Effector CD4-positive, alpha-beta T cell (primary cell): ENCODE results near the gene ZNF776.
A peak's percentile ranks its signal among the peaks of the same experiment; 100 is the strongest.
"Not testable (repeated sequence)": the region's sequence is repeated elsewhere in the genome, so short reads cannot be mapped to it uniquely, and the experiment has no call there.

ENCODE experiments used
- DNase-seq: peaks from one replicate; pipeline ENCODE4 v3.0.0-alpha.2; 2020
- total RNA-seq: gene quantifications from one replicate; lab custom pipeline; 2026; lab: John Stamatoyannopoulos, UW

The ZNF776 gene
- total RNA-seq, result 31.7 reads per million, percentile 58 among the genes with 10 or more reads in this experiment

- peak; percentile 72 for DNase-seq
These were observed at the start of gene ZNF776 for GRCh38 chr19:57746580-57747471. ZNF776 (plus strand) TSS chr19:57746815; CDS start chr19:57747059, 244 bp downstream.

GRCh38 chr19:57701625-57702024 lies 45.0 kb upstream of the ZNF776 start:
- no peak for DNase-seq

- DNase-seq, result no peak
These were observed 40.3 kb upstream of the ZNF776 start for GRCh38 chr19:57706346-57706745.

- no peak for DNase-seq
These were observed 37.8 kb upstream of the ZNF776 start, which contains the start of gene ZNF154 for GRCh38 chr19:57708641-57709361. ZNF154 (minus strand) TSS chr19:57709204; CDS start chr19:57708971, 233 bp downstream.

DNA sequence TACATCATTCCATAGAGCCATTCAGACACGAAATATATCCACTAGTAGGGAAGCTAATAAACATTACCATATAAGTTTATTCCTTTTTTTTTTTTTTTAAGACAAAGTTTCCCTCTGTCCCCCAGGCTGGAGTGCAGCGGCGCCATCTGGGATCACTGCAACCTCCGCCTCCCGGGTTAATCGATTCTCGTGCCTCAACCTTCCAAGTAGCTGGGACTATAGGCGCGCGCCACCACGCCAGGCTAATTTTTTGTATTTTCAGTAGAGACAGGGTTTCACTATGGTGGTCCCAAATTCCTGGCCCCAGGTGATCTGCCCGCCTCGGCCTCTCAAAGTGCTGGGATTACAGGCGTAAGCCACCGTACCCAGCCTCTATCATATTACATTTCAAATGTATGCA lies 37.0 kb upstream of the ZNF776 start:
- no peak for DNase-seq

DNA sequence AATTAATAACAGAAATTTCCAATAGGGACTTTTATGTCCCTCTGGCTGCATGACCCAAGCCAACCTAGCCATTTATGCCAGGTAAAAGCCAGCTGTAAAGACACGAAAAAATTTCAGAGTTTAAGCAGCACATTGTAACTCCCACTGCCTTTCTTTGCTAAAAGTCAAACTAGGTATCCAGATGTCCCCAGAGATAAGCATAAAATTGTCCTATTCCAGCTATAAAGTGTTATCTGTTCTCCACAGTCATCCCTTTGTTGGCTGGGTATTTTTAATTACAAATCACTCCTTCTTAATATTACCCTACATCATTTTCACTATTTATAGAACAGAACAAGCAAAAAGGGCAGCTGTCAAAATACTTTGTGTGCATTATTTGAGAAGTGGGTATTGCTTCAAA lies 34.4 kb upstream of the ZNF776 start:
- DNase-seq, result no peak

DNA sequence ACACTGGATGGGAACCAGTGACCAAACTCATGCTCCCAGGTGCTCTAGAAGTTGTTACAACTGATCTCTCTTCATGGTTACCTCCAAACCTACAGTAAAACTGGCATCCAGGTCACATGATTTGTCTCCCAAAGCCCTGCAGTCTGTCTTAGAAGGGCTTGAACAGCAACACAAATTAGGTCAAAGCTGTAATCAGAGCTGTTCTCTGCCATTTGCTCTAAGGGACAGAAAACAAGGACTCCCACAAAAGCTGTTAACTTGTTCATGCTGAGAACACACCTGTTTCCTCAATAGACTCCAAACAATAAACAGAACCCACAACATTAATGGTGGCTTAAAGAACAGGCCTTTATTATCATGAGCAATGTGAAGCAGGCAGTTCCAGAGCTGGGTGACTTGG lies 27.2 kb upstream of the ZNF776 start:
- DNase-seq, result no peak

DNA sequence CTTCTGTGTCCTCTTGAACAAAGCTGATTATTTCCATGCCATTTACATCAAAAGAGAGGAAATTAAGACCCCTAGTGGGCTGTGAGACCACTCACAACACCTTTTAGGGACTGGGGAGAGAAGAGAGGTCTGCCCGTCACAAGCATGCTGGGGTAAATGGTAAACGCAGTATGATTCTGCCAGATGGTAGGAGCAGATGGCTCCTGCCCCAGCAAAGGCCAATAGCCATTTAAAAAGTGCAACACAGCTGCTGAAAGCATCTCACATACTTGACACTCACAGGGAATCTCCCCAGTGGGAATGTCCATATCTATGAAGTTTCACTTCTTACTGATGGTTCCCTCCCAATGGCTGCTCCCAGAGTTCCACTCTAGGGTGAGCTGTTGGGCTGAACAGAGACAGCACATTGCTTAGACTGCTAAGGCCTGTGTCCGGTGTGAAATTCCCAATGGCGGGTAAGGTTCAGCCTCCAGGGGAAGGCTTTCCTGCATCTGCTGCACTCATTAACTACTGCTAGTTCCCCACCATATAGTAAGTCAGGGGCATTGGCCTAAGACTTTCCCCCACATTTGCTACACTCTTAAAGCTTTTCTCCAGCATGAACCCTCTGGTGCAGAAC lies 26.6 kb upstream of the ZNF776 start:
- no peak for DNase-seq

DNA sequence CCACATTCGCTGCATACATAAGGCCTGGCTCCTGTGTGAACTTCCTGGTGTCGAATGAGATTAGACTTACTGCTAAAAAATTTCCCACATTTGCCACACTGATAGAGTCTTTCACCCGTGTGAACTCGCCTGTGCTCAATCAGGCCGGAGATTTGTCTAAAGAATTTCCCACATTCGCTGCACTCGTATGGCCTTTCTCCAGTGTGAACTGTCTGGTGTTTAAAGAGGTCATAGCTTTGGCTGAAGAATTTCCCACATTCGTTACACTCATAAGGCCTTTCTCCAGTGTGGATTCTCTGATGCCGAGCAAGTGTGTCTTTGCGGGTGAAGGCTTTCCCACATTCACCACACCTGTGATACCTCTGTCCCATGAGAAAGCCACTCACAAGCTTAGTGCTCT lies 25.7 kb upstream of the ZNF776 start:
- DNase-seq, result no peak

GRCh38 chr19:57738320-57738719 lies 8.3 kb upstream of the ZNF776 start:
- DNase-seq, result not testable (repeated sequence)

DNA sequence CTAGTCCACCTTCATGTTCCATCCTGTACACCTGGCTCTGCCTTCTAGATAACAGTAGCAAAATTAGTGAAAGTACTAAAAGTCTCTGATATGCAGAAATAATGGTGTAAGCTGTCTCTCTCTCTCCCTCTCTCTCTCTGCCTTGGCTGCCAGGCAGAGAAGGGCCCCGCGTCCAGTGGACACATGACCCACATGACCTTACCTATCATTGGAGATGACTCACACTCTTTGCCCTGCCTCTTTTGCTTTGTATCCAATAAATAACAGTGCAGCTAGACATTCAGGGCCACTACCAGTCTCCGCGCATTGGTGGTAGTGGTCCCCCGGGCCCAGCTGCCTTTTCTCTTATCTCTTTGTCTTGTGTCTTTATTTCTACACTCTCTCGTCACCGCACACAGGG lies 7.8 kb upstream of the ZNF776 start:
- not testable (repeated sequence) for DNase-seq

DNA sequence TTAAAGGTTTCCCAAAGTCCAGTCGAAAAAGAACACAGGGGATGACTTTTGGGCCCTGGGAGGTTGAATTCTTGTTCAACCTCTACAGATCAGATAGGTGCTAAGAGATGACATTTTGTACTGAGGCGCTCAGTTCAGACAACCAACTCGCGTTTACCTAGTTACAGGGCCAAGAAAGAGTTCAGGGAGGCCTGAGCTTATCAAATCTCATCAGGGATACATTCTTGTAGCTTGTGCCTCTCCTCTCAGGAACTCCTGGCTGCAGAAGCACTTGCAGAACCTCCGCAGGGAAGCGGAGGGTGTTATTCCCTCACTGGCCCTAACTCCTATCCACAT lies 825 bp downstream of the ZNF776 start:
- no peak for DNase-seq

DNA sequence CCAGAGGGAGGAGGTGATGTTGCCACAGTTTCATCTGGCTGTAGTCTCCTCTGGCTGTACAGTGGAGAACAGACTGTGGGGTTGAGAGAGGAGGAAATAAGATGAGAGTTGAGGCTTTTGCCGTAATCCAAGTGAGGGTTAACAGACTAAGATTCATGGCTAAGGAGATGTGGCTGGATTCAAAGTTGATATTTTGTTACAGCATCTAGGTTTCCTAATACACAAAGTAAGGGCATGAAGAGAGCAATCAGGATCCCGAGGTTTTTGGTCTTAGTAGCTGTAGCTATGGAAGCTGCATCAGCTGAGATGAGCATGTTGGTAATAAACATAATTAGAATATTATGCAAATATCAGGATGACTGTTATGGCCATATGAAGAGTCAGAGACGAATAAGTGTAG lies 1.4 kb downstream of the ZNF776 start:
- DNase-seq, result no peak

DNA sequence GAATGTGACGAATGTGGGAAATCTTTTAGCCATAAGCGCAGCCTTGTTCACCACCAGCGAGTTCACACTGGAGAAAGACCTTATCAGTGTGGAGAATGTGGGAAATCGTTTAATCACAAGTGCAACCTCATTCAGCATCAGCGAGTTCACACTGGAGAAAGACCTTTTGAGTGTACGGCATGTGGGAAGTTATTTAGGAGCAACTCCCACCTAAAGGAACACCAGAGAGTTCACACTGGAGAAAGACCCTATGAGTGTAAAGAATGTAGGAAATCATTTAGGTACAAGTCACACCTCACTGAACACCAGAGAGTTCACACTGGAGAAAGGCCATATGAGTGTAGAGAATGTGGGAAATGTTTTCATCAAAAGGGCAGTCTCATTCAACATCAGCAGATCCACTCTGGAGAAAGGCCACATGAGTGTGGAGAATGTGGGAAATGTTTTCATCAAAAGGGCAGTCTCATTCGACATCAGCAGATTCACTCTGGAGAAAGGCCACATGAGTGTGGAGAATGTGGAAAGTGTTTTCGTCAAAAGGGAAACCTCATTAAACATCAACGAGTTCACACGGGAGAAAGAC lies 7.6 kb downstream of the ZNF776 start:
- no peak for DNase-seq

GRCh38 chr19:57755031-57755430 lies 8.4 kb downstream of the ZNF776 start:
- DNase-seq, result no peak

- no peak for DNase-seq
These were observed 11.3 kb downstream of the ZNF776 start for GRCh38 chr19:57757941-57758340.

GRCh38 chr19:57759096-57759495 lies 12.5 kb downstream of the ZNF776 start:
- no peak for DNase-seq

DNA sequence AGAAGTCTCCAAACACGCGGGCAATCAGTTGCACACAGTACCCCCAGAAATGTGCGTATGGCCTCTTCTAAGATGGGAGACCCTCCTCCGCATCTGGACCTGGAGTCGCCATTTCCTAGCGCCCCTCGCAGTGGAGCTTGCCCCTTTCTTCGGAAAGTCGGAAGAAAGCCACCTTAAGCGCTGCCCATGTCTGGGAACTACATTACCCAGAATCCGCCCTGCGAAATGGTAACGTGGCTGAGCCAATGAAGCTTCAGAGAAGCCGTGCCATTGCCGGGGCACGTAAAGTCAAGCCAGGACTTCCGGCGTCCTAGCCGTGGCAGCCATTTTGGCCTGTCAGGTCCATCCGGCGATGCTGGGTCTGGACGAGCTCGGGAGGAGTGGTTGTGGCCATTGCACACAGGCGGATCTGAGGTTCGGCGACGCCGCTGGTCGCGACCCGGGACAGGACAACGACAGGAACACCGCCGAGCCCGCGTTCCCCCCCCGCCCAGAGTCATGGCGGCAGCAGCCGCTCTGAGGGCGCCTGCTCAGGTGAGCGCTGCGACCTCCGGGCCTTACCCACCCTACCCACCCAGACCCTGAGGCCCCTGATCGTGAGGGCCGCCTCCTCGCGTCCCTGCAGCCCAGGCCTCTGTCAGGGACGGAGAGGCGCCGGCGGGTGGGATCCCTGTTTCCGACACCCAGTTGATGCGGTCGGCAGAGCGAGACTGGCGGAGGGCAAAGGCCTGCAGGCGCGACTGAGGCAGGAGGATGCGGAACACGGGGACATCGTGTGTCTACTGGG lies 22.9 kb downstream of the ZNF776 start, which contains the start of gene ZNF586:
Gene ZNF586, plus strand, starts transcription at position 332 of the 787 bp plus-strand sequence. Its CDS starts 167 bp downstream, at position 499.
- peak; percentile 83 for DNase-seq

DNA sequence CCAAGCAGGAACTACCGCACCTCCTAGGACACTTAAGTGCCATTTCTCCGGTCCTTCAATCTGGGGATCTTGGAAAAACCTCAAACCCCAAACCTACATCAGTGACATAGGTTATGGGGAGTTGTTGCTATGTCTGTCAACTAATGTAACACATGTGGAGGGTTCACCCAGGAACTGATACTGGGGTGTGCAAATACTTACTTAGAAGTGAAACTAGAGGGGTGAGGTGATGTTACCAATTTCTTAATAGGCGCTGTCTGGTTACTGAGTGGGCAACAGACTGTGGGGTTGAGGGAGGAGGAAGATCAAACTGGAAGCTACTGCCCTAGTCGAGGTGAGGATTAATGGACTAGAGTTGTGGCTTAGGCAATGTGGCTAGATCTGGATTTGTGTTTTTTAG lies 24.8 kb downstream of the ZNF776 start:
- DNase-seq, result no peak

DNA sequence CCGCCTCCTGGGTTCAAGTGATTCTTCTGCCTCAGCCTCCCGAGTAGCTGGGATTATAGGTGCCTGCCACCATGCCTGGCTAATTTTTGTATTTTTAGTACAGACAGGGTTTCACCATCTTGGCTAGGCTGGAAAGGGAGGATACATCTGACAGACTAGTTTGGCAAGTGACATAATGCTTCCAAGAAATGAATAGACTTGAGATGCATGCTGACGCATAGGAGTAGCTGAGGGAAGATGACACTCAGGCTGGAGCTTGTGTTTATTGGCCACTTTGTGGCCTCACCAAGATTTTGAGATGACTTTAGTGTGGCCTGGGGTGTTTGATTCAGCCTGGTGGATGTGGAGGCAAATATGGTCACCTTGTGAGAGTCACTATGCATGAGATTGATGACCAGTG lies 26.9 kb downstream of the ZNF776 start:
- no peak for DNase-seq

DNA sequence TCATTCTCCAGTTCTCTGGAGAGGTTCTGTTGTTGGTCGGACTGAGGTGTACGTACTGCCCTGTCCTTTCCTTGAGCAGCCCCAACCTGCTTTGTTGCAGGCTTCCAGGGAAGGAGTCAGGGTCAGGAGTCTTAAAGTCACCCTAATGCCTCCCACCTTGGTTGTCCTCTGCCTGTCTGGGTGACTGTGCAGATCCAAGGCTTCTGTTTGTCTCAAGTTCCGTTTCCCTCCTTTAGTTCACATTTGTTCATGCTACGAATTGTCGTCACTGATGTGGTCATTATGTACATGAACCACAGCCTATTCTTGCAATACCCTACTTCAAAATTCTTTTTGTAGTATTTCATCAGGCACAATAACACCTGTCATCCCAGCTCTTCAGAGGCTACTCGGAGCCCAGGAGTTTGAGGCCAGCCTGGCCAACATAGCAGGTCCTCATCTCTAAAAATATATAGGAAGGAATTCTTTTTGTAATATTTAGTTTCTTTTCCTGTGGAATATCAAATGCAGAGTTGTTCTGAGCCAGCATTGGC lies 30.2 kb downstream of the ZNF776 start:
- no peak for DNase-seq

GRCh38 chr19:57778336-57778735 lies 31.7 kb downstream of the ZNF776 start:
- DNase-seq, result no peak
